Measurements from ENCODE around the gene PPP1R15B.

DNA sequence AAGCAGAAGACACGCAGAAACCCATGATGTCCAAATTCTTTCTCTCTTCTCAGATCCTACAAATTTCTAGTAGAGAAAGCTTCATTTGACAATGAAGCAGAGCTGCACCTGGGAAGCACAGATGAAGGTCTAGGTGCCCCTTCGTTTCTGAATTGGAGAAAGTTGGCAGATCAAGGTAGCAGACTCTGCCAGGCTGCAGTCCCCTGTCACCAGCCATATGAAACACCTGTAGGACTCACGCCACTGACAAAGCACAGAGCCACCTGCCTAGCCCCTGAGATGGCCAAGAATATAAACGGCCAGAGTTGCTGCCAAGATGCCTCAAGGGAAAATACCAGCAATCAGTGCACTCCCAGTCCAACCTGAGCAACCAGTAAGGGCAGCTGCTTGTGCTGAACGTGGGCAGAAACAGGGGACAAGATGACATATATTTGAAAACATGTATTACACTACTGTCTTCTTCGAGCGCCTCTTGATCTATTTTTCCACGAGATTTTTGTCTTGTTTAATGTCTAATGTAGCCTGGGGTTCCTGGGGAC is 31.3 kb downstream of the PPP1R15B start:
- TF ChIP-seq, protein P1, sequence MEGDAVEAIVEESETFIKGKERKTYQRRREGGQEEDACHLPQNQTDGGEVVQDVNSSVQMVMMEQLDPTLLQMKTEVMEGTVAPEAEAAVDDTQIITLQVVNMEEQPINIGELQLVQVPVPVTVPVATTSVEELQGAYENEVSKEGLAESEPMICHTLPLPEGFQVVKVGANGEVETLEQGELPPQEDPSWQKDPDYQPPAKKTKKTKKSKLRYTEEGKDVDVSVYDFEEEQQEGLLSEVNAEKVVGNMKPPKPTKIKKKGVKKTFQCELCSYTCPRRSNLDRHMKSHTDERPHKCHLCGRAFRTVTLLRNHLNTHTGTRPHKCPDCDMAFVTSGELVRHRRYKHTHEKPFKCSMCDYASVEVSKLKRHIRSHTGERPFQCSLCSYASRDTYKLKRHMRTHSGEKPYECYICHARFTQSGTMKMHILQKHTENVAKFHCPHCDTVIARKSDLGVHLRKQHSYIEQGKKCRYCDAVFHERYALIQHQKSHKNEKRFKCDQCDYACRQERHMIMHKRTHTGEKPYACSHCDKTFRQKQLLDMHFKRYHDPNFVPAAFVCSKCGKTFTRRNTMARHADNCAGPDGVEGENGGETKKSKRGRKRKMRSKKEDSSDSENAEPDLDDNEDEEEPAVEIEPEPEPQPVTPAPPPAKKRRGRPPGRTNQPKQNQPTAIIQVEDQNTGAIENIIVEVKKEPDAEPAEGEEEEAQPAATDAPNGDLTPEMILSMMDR (IDR thresholded peaks at IDR 0.05): no peak
- TF ChIP-seq POLR2A (IDR thresholded peaks at IDR 0.05): no peak
